Islet precursor cell (in vitro differentiated cells): ENCODE data around the gene HP1BP3.

ENCODE experiments used
- DNase-seq: peaks from one replicate; pipeline ENCODE4 v3.0.0-alpha.2; 2018

Gene HP1BP3

DNA sequence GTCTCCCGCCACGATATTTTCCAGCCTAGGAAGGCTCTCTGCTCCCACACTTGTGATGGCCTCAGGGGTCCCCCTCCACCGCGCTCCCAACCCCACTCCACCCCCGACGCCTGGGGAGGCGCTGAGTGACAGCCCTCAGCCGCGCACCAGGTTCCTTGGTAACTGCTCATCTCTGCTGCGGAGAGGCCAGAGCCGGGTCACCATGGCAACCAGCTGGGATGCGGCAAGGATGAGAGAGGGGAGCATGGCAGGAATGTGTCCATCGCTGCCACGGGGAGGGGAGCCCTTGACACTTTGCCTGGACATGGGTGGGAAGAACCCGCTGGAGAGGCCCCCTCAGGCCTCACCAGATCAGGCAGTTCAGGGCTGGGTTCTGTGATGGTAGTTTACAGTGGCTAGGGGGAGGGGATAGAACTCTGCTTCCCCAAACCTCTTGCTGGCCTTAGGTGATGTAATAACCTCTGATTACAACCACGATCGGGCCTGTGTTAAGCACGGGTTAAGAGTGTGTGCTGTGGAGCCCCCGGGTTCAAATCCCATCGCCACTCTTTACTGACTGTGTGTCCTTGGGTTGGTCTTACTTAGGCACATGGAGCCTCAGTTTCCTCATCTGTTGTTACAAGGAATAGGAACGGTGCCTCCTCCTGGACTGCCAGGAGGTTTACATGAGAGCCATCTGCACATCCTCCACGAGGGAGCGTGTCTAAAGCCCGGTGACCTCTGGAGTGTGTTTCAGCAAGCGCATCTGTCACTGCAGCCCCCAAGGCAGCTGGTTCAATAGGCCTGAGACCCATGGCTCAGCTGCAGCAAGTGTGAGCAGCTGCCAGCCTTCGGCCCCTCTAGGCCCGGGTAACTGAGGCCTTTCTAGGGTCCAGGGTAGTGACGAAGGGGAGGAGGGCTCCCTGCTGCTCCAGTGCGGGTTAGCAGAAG is 75.6 kb downstream of the HP1BP3 start:
- DNase-seq: no peak

DNA sequence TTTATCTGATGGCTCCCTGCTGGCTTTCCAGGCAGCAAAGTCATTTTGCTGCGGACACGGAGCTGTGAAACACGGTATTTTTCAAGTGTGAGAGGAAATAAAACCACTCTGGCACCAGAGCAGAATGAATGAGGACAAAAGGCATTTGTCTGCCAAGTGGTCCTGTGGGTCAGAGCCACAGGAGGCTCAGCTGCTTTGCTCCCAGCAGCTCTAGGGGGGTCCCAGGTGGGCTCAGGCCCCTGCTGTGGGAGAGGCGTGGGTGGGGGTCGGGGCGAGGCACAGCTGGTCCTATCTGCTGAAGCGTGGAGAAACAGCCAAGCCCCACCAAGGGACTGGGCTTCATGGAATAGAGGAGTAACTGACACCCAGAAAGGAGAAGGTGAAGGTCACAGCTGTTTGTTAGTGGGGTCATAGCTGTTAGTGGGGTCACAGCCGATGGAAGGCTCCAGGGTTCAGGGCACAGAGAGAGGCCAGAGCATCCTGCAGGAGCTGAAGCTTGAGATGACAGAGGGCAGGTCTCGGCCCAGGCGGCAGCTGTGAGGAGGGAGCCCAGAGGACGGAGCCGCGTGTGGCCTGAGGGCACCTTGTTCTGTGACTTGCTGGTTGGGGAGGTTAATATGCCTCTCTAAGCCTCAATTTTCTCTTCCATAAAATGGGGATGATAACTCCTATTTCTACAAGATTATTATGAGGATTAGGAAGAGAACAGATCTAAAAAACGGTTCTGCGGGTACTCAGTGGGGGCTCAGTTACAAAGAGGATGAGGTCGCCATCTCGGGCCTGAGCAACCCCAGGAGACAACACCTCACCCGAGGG is 76.4 kb downstream of the HP1BP3 start:
- DNase-seq: no peak

GRCh38 chr1:20709868-20710267 is 77.2 kb downstream of the HP1BP3 start:
- no peak for DNase-seq

DNA sequence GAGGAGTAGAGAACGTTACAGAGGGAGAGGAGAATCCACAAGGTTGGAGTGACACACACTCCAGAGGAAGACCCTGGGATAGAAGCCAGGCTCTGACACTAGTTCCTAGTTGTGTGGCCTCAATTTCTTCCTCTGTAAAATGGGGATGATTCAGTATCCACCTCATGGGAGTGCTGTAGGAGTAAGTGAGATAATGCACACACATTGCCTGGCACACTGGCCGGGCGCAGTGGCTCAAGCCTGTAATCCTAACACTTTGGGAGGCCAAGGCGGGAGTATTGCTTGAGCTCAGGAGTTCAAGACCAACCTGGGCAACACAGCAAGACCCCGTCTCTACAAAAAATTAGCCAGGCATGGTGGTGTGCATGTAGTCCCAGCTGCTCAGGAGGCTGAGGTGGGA is 78.2 kb downstream of the HP1BP3 start:
- DNase-seq: no peak

DNA sequence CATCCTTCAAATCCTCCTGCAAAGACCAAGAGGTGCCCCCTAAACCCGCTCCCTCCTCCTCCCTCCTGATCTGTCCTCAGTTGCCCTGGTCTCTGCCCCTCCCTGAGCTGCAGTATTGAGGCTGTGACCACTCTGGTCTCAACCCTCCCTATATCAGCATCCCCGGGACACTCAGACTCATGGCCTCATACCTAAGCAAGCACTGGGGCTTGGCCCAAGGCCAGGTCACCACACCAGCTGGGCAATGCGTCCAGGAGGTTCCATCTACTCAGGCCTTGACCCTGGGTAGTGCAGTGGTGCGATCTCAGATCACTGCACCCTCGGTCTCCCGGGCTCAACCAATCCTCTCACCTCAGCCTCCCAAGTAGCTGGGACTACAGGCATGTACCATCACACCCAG is 79.0 kb downstream of the HP1BP3 start:
- no peak for DNase-seq

- no peak for DNase-seq
Measured at GRCh38 chr1:20706841-20707240, 80.3 kb downstream of the HP1BP3 start.

GRCh38 chr1:20705203-20705755 is 81.8 kb downstream of the HP1BP3 start:
- peak; percentile 73 for DNase-seq

DNA sequence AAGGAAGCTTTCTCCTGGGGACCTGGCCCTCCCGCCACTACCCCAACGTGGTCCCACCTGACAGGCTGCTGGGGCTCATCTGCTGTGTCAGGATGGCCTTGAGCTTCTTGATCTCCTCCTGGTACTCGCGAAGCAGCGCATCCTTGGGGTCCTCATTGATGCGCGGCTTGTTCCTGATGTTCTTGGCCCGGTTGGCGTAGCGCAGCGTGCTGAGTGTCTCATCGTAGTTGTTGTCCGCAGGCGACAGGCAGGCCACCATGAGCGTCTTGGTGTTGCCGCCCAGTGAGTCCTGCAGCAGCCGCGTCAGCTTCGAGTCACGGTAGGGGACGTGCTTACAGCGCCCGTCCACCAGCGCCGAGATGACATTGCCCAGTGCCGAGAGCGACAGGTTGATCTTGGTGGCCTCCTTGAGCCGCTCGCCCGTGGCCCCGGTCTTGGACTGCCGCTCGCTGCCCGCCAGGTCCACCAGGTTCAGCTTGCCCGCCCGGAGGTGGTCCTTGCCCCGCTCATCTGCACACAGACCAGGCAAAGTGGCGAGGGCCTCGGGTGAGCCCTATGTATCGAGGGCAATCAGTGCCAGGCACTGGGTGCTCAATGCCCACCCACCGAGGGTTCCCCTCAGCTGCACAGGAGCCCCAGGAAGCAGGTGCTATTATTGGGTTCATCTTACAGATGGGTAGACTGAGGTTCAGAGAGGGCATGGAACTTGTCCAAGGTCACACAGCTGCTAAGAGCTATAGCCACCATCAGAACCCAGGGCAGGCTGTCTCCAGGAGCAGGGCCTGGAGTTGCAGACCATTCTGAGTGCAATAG is 82.5 kb downstream of the HP1BP3 start:
- no peak for DNase-seq

GRCh38 chr1:20703124-20703756 is 83.9 kb downstream of the HP1BP3 start:
- DNase-seq: no peak

DNA sequence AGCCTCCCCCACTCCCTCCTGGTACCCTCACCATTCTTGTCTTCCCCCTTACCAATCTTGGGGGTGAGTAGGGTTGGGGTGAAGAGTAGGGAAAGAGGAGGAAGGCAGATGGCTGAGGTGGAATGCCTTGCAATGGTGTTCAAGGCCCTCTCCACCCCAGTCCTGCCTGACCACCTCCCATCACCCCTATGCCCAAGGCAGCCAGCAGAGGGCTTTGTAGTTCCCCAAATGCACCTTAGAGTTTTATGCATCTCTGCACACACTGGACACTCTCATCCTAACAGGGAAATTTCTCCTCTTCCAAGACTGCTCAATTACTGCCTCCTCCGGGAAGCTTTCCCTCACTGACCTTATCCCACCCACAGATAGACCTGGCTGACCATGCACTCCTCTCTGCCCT is 84.7 kb downstream of the HP1BP3 start:
- no peak for DNase-seq

GRCh38 chr1:20701847-20702246 is 85.3 kb downstream of the HP1BP3 start:
- no peak for DNase-seq

GRCh38 chr1:20701446-20701845 is 85.7 kb downstream of the HP1BP3 start:
- no peak for DNase-seq

DNA sequence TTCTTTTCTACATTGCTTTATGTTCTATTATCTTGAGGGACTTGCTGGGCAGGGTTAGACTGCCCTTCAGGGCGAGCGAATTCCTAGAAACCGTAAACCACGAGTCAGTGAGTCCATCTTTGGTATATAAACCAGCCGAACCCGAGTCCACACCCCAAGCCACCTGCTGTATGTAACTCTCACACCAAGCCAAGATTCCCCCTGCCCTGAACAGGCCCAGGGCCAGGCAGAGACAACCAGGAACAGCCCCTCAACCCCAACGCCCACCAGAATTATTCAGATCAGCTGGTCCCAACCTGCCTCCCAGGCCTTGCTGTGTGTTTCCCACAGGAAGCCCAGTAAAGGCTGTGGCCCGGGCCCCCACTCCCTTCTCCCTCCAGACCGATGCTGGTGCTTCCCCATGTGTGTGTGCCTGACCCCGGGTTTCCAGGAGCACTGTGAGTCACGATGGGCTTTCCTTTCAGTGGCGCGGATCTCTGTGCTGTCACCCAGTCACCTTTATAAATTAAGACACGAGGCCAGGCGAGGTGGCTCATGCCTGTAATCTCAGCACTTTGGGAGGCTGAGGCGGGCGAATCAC is 86.4 kb downstream of the HP1BP3 start:
- DNase-seq: no peak

DNA sequence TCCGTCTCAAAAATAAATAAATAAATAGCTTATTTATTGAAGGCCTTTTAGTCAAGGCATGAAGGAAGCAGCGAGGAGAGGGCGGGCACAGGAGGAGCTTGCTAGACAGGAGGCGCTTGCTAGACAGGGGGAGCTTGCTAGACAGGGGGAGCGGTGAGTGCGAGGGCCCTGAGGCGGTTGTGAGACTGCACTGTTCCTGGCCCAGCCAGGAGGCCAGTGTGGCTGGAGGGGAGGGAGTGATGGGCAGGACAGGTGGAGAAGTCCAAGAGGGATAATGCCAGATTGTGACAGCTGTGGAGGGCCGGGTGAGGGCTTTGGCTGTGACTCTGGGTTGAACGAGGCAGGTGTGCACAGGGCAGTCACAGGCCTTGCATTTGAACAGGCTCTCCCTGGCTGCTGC is 87.5 kb downstream of the HP1BP3 start:
- DNase-seq: peak; percentile 84

- peak; percentile 79 for DNase-seq
Measured at GRCh38 chr1:20698195-20698910, 88.8 kb downstream of the HP1BP3 start.

- no peak for DNase-seq
Measured at GRCh38 chr1:20697563-20697962, 89.5 kb downstream of the HP1BP3 start.

- DNase-seq: peak; percentile 98
Measured at GRCh38 chr1:20696397-20697333, 90.4 kb downstream of the HP1BP3 start.

- no peak for DNase-seq
Measured at GRCh38 chr1:20695515-20695914, 91.6 kb downstream of the HP1BP3 start.

- no peak for DNase-seq
Measured at GRCh38 chr1:20693623-20694022, 93.5 kb downstream of the HP1BP3 start.
